Smooth muscle cell (in vitro differentiated cells): ENCODE results near the gene AOPEP. TPM values are rescaled to one million over a fixed set of nuclear protein-coding genes. Genes with fewer than 3 reads are reported as not detected.

ENCODE experiments used
- DNase-seq: peaks from one replicate; lab custom pipeline; 2025; ENCODE audit not compliant: unreplicated experiment; lab: John Stamatoyannopoulos, UW
- H2AFZ ChIP-seq: fragments of 200-600 bp; sonication (generic); 2 replicates; pipeline ENCODE4 v1.6.0; 2016; ENCODE audit warnings: antibody characterized with exemption, low read depth, mild to moderate bottlenecking
- H3F3A ChIP-seq: fragments of 200-600 bp; sonication (generic); 2 replicates; pipeline ENCODE4 v1.6.0; 2017; ENCODE audit warnings: antibody characterized with exemption, low read depth
- H3K27ac ChIP-seq: fragments of 200-600 bp; sonication (generic); 2 replicates; pipeline ENCODE4 v1.5.1; 2016; ENCODE audit warnings: low read depth, mild to moderate bottlenecking
- H3K27me3 ChIP-seq: fragments of 200-600 bp; sonication (generic); 2 replicates; pipeline ENCODE4 v1.6.1; 2016; ENCODE audit warnings: low read depth, mild to moderate bottlenecking
- H3K36me3 ChIP-seq: fragments of 200-600 bp; sonication (generic); 2 replicates; pipeline ENCODE4 v1.5.1; 2016; ENCODE audit warnings: low read depth
- H3K4me1 ChIP-seq: fragments of 200-600 bp; sonication (generic); 2 replicates; pipeline ENCODE4 v1.5.1; 2016; ENCODE audit warnings: low read depth
- H3K4me2 ChIP-seq: fragments of 200-600 bp; sonication (generic); 2 replicates; pipeline ENCODE4 v1.6.0; 2016; ENCODE audit warnings: mild to moderate bottlenecking
- H3K4me3 ChIP-seq: fragments of 200-600 bp; sonication (generic); 2 replicates; pipeline ENCODE4 v1.5.1; 2016; ENCODE audit warnings: mild to moderate bottlenecking
- H3K79me2 ChIP-seq: fragments of 200-600 bp; sonication (generic); 2 replicates; pipeline ENCODE4 v1.6.0; 2016; ENCODE audit warnings: low read depth, mild to moderate bottlenecking
- H3K9ac ChIP-seq: fragments of 200-600 bp; sonication (generic); 2 replicates; pipeline ENCODE4 v1.6.0; 2016; ENCODE audit warnings: low read depth
- H3K9me3 ChIP-seq: fragments of 200-600 bp; sonication (generic); replicated peaks from 2 replicates; pipeline ENCODE4 v1.5.1; 2016; ENCODE audit warnings: low read depth
- H4K20me1 ChIP-seq: fragments of 200-600 bp; sonication (generic); 2 replicates; pipeline ENCODE4 v1.6.0; 2016; ENCODE audit warnings: low read depth
- WGBS: methylation state at CpG from one replicate; pipeline ENCODE4 v1.1.7; 2016; ENCODE audit warnings: low lambda C conversion rate; 5-methylcytosine and 5-hydroxymethylcytosine counted together
- polyA plus RNA-seq: library from polyadenylated mRNA; unstranded; fragments of >200 nt; fragmentation: Nextera tagmentation; extraction: Ambion mirVana; gene quantifications from 2 replicates; pipeline ENCODE4 v1.2.1, GENCODE V29; 2016
- total RNA-seq: library from RNA; depleted of rRNA; stranded (reverse); fragments of >200 nt; gene quantifications from 2 replicates; pipeline ENCODE4 v1.2.3, GENCODE V29; 2014
- TF ChIP-seq, protein P1 (sequence below): fragments of 200-600 bp; sonication (generic); IDR thresholded peaks from 2 replicates; pipeline ENCODE4 v1.5.1; 2017; ENCODE audit warnings: borderline replicate concordance, mild to moderate bottlenecking, antibody characterized with exemption; ENCODE audit not compliant: insufficient read depth, poor library complexity, severe bottlenecking

Gene AOPEP
- total and polyA plus RNA-seq, 2 experiments from 2014 or later, result 52.7 to 94.9 TPM

DNA sequence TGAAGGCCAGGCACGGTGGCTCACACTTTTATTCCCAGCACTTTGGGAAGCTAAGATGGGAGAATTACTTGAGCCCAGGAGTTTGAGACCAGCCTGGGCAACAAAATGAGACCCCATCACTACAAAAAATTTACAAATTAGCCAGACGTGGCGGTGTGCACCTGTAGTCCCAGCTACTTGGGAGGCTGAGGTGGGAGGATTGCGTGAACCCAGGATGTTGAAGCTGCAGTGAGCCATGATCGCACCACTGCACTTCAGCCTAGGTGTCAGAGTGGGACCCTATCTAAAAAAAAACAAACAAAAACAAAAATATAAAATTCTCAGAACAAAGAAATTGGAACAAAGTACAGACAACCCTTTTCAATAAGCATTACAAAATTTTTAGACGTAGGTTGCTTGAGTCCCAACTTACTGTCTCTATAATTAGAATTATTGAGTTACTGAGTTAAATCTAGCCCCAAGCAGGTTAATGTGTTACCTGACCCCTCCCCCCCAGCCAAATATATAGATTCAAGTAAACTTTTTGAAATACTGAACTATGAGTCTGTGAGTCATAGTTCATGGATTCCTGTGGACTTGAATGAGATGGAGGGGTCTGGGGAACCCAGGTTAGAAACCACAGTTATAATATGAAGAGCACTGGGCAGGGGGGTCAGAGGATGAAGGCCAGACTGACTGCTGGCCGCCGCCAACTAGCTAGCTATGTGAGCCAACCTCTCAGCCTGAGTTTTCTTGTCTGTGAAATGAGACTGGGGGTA lies 173.1 kb downstream of the AOPEP start:
- Histone ChIP-seq H3K27ac (peak overlapping the region; percentile 92), H3K27me3 (no peaks in the 10 kb centered on the region), H3K36me3 (no peaks in the 10 kb centered on the region), H3K4me1 (peaks cover 23% of the 10 kb centered on the region), H3K9me3 (no peaks in the 10 kb centered on the region), H2AFZ (no peak overlapping the region), H4K20me1 (no peaks in the 10 kb centered on the region), H3F3A (peaks cover 28% of the 10 kb centered on the region), H3K4me3 (no peak overlapping the region), H3K4me2 (peak overlapping the region; percentile 82), H3K9ac (peak overlapping the region; percentile 74), H3K79me2 (peaks cover 9% of the 10 kb centered on the region)
- TF ChIP-seq, protein P1, sequence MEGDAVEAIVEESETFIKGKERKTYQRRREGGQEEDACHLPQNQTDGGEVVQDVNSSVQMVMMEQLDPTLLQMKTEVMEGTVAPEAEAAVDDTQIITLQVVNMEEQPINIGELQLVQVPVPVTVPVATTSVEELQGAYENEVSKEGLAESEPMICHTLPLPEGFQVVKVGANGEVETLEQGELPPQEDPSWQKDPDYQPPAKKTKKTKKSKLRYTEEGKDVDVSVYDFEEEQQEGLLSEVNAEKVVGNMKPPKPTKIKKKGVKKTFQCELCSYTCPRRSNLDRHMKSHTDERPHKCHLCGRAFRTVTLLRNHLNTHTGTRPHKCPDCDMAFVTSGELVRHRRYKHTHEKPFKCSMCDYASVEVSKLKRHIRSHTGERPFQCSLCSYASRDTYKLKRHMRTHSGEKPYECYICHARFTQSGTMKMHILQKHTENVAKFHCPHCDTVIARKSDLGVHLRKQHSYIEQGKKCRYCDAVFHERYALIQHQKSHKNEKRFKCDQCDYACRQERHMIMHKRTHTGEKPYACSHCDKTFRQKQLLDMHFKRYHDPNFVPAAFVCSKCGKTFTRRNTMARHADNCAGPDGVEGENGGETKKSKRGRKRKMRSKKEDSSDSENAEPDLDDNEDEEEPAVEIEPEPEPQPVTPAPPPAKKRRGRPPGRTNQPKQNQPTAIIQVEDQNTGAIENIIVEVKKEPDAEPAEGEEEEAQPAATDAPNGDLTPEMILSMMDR, result no peak
- no peak for DNase-seq
- 96% methylated on average over 8 of the region's 8 CpGs for WGBS

DNA sequence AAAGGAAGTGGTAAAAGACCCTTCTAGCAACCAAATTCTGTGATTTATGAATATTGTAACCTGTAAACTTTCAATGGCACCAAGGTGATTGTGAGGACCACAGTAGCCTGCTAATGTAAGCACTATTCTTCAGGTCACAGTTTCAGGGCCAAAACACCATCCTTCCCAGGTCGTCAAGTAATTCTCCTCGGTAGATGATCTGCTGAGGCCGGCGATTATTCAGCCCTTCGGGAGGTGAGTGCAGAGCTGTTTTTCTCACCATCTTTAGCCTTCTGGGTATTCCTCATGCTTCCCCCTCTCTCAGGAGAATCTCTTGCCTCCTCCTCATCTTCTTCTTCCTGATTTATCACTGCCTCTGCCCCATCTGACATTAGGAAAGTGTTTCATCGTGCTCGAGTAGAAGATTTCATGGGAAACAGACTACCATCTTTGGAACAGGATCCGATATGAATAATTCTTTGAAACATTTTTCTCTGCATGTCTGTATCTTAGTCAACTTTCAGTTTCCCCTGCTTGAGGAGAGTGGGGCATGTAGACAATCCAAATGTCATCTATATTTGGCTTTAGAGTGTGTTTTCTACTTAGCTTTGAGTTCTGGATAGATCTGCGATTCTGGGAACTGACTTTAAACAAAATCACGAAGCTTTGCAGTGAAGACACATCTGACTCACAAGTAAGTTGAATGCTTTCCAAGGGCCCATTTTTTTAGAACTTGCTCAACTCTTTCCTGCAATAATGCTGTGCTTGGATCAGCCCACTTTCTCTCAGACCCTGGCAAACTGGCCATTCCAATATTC lies 173.9 kb downstream of the AOPEP start:
- TF ChIP-seq, protein P1, result no peak
- H3K4me2 ChIP-seq, result peak overlapping the region; percentile 82
- no peaks in the 10 kb centered on the region for H3K27me3 ChIP-seq
- H3K27ac ChIP-seq, result peak overlapping the region; percentile 92
- H3K9me3 ChIP-seq, result no peaks in the 10 kb centered on the region
- no peak for DNase-seq
- peaks cover 12% of the 10 kb centered on the region for H3K79me2 ChIP-seq
- peaks cover 28% of the 10 kb centered on the region for H3K4me1 ChIP-seq
- peak overlapping the region; percentile 48 for H2AFZ ChIP-seq
- H3K36me3 ChIP-seq, result no peaks in the 10 kb centered on the region
- peak overlapping the region; percentile 74 for H3K9ac ChIP-seq
- 48% methylated on average over 10 of the region's 10 CpGs for WGBS
- no peaks in the 10 kb centered on the region for H4K20me1 ChIP-seq
- peaks cover 33% of the 10 kb centered on the region for H3F3A ChIP-seq
- H3K4me3 ChIP-seq, result peak overlapping the region; percentile 32

DNA sequence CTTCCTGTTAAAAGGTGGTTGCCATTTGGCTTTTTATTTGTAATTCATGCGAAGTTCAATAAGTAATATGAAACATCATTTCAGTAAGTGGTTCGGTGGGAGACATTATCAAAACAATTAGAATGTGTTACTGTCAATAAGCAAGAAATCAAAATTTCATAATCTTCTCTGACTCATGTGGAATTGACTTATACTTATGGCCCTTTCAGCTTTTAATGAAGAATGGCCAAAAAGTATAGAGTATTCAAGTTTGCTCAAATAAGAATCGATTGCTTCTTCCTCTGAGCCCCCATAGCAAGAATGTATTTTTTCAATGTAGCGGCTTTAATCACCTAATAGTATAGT lies 174.5 kb downstream of the AOPEP start:
- Histone ChIP-seq H3K4me1 (peaks cover 28% of the 10 kb centered on the region), H4K20me1 (no peaks in the 10 kb centered on the region), H3K27me3 (no peaks in the 10 kb centered on the region), H3K36me3 (no peaks in the 10 kb centered on the region), H3K9me3 (no peaks in the 10 kb centered on the region), H3F3A (peaks cover 33% of the 10 kb centered on the region), H3K9ac (no peak overlapping the region), H3K79me2 (peaks cover 18% of the 10 kb centered on the region), H3K27ac (peak overlapping the region; percentile 92), H3K4me2 (peak overlapping the region; percentile 82), H2AFZ (no peak overlapping the region), H3K4me3 (no peak overlapping the region)
- no peak for DNase-seq
- TF ChIP-seq, protein P1, result no peak
- 63% methylated on average over 4 of the region's 4 CpGs for WGBS
